ENCODE results near the gene TMEM19. TPM values are rescaled to one million over a fixed set of nuclear protein-coding genes. Genes with fewer than 3 reads are reported as not detected.

The TMEM19 gene
- total and polyA plus RNA-seq, 2 experiments from 2014 or later = 6.5 to 14.1 TPM

- TF ChIP-seq CTCF (conservative IDR thresholded peaks at IDR 0.05; ENCODE audit: low read depth in 2 of 2) (no peak), POLR2AphosphoS5 (IDR thresholded peaks at IDR 0.05; ENCODE audit: low read depth) (no peak)
- TF ChIP-seq, protein P1, sequence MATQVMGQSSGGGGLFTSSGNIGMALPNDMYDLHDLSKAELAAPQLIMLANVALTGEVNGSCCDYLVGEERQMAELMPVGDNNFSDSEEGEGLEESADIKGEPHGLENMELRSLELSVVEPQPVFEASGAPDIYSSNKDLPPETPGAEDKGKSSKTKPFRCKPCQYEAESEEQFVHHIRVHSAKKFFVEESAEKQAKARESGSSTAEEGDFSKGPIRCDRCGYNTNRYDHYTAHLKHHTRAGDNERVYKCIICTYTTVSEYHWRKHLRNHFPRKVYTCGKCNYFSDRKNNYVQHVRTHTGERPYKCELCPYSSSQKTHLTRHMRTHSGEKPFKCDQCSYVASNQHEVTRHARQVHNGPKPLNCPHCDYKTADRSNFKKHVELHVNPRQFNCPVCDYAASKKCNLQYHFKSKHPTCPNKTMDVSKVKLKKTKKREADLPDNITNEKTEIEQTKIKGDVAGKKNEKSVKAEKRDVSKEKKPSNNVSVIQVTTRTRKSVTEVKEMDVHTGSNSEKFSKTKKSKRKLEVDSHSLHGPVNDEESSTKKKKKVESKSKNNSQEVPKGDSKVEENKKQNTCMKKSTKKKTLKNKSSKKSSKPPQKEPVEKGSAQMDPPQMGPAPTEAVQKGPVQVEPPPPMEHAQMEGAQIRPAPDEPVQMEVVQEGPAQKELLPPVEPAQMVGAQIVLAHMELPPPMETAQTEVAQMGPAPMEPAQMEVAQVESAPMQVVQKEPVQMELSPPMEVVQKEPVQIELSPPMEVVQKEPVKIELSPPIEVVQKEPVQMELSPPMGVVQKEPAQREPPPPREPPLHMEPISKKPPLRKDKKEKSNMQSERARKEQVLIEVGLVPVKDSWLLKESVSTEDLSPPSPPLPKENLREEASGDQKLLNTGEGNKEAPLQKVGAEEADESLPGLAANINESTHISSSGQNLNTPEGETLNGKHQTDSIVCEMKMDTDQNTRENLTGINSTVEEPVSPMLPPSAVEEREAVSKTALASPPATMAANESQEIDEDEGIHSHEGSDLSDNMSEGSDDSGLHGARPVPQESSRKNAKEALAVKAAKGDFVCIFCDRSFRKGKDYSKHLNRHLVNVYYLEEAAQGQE (IDR thresholded peaks at IDR 0.05; ENCODE audit: unreplicated experiment) = no peak
These were observed 63.8 kb downstream of the TMEM19 start (continued) for GRCh38 chr12:71749666-71750065.

DNA sequence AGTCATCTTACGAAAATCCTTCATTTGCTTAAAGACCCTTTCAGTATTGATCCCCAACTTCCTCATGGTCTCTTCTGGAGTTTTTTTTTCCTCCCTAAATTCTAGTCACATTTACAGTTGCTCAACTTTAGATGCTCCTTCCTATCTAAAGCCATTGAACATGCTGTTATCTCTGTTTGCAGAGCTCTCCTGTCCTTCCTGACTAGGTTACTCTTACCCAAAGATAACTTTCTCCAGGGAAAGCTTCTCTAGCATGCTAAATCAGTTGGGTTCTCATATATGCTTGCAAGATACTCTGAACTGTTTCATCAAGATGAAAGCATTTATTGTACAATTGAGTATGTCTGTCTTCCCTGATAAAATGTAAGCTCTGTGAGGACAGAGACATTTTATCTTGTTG lies 67.0 kb downstream of the TMEM19 start:
- Histone ChIP-seq H3K27me3 (ENCODE audit: insufficient read depth) (no peaks in the 10 kb centered on the region), H4K20me1 (replicated peaks; ENCODE audit: insufficient read depth) (peaks cover 16% of the 10 kb centered on the region), H3K79me2 (replicated peaks; ENCODE audit: insufficient read depth) (peaks cover 28% of the 10 kb centered on the region), H2AFZ (peak overlapping the region; percentile 43; the same call in 1 of the 2 replicates), H3K27ac (ENCODE audit: low read depth) (no peak overlapping the region), H3K36me3 (ENCODE audit: insufficient read depth) (no peaks in the 10 kb centered on the region; the same call in 1 of the 2 replicates), H3K4me1 (ENCODE audit: insufficient read depth) (peaks cover 40% of the 10 kb centered on the region), H3K4me3 (no peak overlapping the region), H3K9me2 (ENCODE audit: insufficient read depth) (no peaks in the 10 kb centered on the region), H3F3A (replicated peaks; ENCODE audit: low read depth) (no peaks in the 10 kb centered on the region), H3K4me2 (no peak overlapping the region)
- H3K36me3 Mint-ChIP-seq (ENCODE audit: low read depth) = peaks cover 14% of the 10 kb centered on the region
- DNase-seq (ENCODE audit: low spot score) = no peak
- H3K4me3 Mint-ChIP-seq = no peak overlapping the region
- no peak for ATAC-seq
- no peaks in the 10 kb centered on the region for H3K9me3 Mint-ChIP-seq
- H3K27ac Mint-ChIP-seq = no peak overlapping the region
- peaks cover 9% of the 10 kb centered on the region for H3K27me3 Mint-ChIP-seq (ENCODE audit: insufficient read depth, low read depth, poor library complexity)
- peaks cover 37% of the 10 kb centered on the region for H3K4me1 Mint-ChIP-seq
- TF ChIP-seq CREB1 (CRISPR knock-in tag; IDR thresholded peaks at IDR 0.05; ENCODE audit: low read depth) (no peak), CTCF (conservative IDR thresholded peaks at IDR 0.05; ENCODE audit: low read depth in 2 of 2) (no peak), JUNB (IDR thresholded peaks at IDR 0.05; ENCODE audit: unreplicated experiment) (no peak), POLR2AphosphoS5 (IDR thresholded peaks at IDR 0.05; ENCODE audit: low read depth) (no peak), EZH2phosphoT487 (IDR thresholded peaks at IDR 0.05; ENCODE audit: unreplicated experiment) (no peak), ZNF331 (CRISPR knock-in tag; IDR thresholded peaks at IDR 0.05; ENCODE audit: low read depth) (no peak), STAT1 (IDR thresholded peaks at IDR 0.05; ENCODE audit: unreplicated experiment) (no peak), ZNF114 (CRISPR knock-in tag; IDR thresholded peaks at IDR 0.05) (no peak)
- TF ChIP-seq, protein P2, sequence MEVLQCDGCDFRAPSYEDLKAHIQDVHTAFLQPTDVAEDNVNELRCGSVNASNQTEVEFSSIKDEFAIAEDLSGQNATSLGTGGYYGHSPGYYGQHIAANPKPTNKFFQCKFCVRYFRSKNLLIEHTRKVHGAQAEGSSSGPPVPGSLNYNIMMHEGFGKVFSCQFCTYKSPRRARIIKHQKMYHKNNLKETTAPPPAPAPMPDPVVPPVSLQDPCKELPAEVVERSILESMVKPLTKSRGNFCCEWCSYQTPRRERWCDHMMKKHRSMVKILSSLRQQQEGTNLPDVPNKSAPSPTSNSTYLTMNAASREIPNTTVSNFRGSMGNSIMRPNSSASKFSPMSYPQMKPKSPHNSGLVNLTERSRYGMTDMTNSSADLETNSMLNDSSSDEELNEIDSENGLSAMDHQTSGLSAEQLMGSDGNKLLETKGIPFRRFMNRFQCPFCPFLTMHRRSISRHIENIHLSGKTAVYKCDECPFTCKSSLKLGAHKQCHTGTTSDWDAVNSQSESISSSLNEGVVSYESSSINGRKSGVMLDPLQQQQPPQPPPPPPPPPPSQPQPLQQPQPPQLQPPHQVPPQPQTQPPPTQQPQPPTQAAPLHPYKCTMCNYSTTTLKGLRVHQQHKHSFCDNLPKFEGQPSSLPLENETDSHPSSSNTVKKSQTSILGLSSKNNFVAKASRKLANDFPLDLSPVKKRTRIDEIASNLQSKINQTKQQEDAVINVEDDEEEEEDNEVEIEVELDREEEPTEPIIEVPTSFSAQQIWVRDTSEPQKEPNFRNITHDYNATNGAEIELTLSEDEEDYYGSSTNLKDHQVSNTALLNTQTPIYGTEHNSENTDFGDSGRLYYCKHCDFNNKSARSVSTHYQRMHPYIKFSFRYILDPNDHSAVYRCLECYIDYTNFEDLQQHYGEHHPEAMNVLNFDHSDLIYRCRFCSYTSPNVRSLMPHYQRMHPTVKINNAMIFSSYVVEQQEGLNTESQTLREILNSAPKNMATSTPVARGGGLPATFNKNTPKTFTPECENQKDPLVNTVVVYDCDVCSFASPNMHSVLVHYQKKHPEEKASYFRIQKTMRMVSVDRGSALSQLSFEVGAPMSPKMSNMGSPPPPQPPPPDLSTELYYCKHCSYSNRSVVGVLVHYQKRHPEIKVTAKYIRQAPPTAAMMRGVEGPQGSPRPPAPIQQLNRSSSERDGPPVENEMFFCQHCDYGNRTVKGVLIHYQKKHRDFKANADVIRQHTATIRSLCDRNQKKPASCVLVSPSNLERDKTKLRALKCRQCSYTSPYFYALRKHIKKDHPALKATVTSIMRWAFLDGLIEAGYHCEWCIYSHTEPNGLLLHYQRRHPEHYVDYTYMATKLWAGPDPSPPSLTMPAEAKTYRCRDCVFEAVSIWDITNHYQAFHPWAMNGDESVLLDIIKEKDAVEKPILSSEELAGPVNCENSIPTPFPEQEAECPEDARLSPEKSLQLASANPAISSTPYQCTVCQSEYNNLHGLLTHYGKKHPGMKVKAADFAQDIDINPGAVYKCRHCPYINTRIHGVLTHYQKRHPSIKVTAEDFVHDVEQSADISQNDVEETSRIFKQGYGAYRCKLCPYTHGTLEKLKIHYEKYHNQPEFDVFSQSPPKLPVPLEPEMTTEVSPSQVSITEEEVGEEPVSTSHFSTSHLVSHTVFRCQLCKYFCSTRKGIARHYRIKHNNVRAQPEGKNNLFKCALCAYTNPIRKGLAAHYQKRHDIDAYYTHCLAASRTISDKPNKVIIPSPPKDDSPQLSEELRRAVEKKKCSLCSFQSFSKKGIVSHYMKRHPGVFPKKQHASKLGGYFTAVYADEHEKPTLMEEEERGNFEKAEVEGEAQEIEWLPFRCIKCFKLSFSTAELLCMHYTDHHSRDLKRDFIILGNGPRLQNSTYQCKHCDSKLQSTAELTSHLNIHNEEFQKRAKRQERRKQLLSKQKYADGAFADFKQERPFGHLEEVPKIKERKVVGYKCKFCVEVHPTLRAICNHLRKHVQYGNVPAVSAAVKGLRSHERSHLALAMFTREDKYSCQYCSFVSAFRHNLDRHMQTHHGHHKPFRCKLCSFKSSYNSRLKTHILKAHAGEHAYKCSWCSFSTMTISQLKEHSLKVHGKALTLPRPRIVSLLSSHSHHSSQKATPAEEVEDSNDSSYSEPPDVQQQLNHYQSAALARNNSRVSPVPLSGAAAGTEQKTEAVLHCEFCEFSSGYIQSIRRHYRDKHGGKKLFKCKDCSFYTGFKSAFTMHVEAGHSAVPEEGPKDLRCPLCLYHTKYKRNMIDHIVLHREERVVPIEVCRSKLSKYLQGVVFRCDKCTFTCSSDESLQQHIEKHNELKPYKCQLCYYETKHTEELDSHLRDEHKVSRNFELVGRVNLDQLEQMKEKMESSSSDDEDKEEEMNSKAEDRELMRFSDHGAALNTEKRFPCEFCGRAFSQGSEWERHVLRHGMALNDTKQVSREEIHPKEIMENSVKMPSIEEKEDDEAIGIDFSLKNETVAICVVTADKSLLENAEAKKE (CRISPR knock-in tag; IDR thresholded peaks at IDR 0.05) = no peak
